ENCODE data around the gene SELENON.

Gene SELENON

GRCh38 chr1:25843483-25843882 is 43.5 kb downstream of the SELENON start:
- TF ChIP-seq ZFX (IDR thresholded peaks at IDR 0.05) = no peak
- TF ChIP-seq, protein P1, sequence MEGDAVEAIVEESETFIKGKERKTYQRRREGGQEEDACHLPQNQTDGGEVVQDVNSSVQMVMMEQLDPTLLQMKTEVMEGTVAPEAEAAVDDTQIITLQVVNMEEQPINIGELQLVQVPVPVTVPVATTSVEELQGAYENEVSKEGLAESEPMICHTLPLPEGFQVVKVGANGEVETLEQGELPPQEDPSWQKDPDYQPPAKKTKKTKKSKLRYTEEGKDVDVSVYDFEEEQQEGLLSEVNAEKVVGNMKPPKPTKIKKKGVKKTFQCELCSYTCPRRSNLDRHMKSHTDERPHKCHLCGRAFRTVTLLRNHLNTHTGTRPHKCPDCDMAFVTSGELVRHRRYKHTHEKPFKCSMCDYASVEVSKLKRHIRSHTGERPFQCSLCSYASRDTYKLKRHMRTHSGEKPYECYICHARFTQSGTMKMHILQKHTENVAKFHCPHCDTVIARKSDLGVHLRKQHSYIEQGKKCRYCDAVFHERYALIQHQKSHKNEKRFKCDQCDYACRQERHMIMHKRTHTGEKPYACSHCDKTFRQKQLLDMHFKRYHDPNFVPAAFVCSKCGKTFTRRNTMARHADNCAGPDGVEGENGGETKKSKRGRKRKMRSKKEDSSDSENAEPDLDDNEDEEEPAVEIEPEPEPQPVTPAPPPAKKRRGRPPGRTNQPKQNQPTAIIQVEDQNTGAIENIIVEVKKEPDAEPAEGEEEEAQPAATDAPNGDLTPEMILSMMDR (conservative IDR thresholded peaks at IDR 0.05) = no peak
- no peak overlapping the region for H3K27ac ChIP-seq

- TF ChIP-seq ZFX (IDR thresholded peaks at IDR 0.05) = no peak
- no peak overlapping the region for H3K27ac ChIP-seq
Observed at GRCh38 chr1:25844536-25845337, 44.7 kb downstream of the SELENON start.

GRCh38 chr1:25845664-25846063 is 45.7 kb downstream of the SELENON start:
- TF ChIP-seq, protein P1 (conservative IDR thresholded peaks at IDR 0.05) = no peak
- no peak for TF ChIP-seq ZFX (IDR thresholded peaks at IDR 0.05)
- H3K27ac ChIP-seq = no peak overlapping the region

GRCh38 chr1:25847929-25848328 is 47.9 kb downstream of the SELENON start:
- no peak overlapping the region for H3K27ac ChIP-seq
- TF ChIP-seq, protein P1 (conservative IDR thresholded peaks at IDR 0.05) = no peak
- no peak for TF ChIP-seq ZFX (IDR thresholded peaks at IDR 0.05)

- TF ChIP-seq, protein P1 (conservative IDR thresholded peaks at IDR 0.05) = no peak
- no peak for TF ChIP-seq ZFX (IDR thresholded peaks at IDR 0.05)
- no peak overlapping the region for H3K27ac ChIP-seq
Observed at GRCh38 chr1:25848531-25848930, 48.5 kb downstream of the SELENON start.

- no peak for TF ChIP-seq ZFX (IDR thresholded peaks at IDR 0.05)
- TF ChIP-seq, protein P1 (conservative IDR thresholded peaks at IDR 0.05) = no peak
- H3K27ac ChIP-seq = no peak overlapping the region
Observed at GRCh38 chr1:25854554-25854953, 54.6 kb downstream of the SELENON start.

DNA sequence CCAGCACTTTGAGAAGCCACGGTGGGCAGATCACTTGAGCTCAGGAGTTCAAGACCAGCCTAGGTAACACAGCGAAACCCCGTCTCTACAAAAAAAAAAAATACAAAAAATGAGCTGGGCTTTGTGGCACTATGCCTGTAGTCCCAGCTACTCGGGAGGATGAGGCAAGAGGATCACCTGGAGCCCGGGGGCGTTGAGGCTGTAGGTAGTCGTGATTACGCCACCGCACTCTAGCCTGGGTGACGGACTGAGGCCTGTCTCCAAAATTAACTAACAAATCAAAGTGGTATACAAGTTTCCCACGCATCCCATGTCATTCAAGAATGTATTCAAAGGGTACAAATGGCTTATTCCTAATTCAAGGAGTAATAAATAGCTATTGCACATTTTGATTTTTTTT is 56.9 kb downstream of the SELENON start:
- no peak for TF ChIP-seq ZFX (IDR thresholded peaks at IDR 0.05)
- TF ChIP-seq, protein P1 (conservative IDR thresholded peaks at IDR 0.05) = no peak
- H3K27ac ChIP-seq = no peak overlapping the region

GRCh38 chr1:25858494-25858893 is 58.5 kb downstream of the SELENON start:
- peak overlapping the region; percentile 84 for H3K27ac ChIP-seq
- no peak for TF ChIP-seq ZFX (IDR thresholded peaks at IDR 0.05)
- TF ChIP-seq, protein P1 (conservative IDR thresholded peaks at IDR 0.05) = no peak
